ENCODE measurements around the gene GOLGA1.
A peak's percentile ranks its signal among the peaks of the same experiment; 100 is the strongest.
"Not testable (repeated sequence)": the region's sequence is repeated elsewhere in the genome, so short reads cannot be mapped to it uniquely, and the experiment has no call there.

GOLGA1 gene

GRCh38 chr9:124855944-124856765 is 84.7 kb downstream of the GOLGA1 start:
- no peak for DNase-seq

- no peak for DNase-seq
These were observed 85.3 kb downstream of the GOLGA1 start for GRCh38 chr9:124855566-124855943.

- DNase-seq: no peak
These were observed 86.1 kb downstream of the GOLGA1 start for GRCh38 chr9:124854822-124855221.

GRCh38 chr9:124854161-124854560 is 86.7 kb downstream of the GOLGA1 start:
- DNase-seq: no peak

GRCh38 chr9:124853605-124854143 is 87.2 kb downstream of the GOLGA1 start:
- DNase-seq: no peak

GRCh38 chr9:124852829-124853531 is 87.9 kb downstream of the GOLGA1 start, which contains the start of gene WDR38:
TSS of gene WDR38 (plus strand) at chr9:124853460. CDS start at chr9:124853532, 72 bp downstream.
- DNase-seq: peak; percentile 64

GRCh38 chr9:124852121-124852828 is 88.6 kb downstream of the GOLGA1 start:
- no peak for DNase-seq

GRCh38 chr9:124849801-124850200 is 91.1 kb downstream of the GOLGA1 start:
- no peak for DNase-seq

- no peak for DNase-seq
These were observed 93.9 kb downstream of the GOLGA1 start for GRCh38 chr9:124846969-124847368.

GRCh38 chr9:124846467-124846866 is 94.4 kb downstream of the GOLGA1 start:
- not testable (repeated sequence) for DNase-seq

GRCh38 chr9:124844291-124844690 is 96.6 kb downstream of the GOLGA1 start:
- DNase-seq: no peak

- no peak for DNase-seq
These were observed 97.3 kb downstream of the GOLGA1 start for GRCh38 chr9:124843456-124844034.

GRCh38 chr9:124841075-124841821 is 99.6 kb downstream of the GOLGA1 start:
- DNase-seq: no peak

- no peak for DNase-seq
These were observed 100.5 kb downstream of the GOLGA1 start for GRCh38 chr9:124840300-124840833.

GRCh38 chr9:124839612-124840299 is 101.1 kb downstream of the GOLGA1 start:
- no peak for DNase-seq

- not testable (repeated sequence) for DNase-seq
These were observed 102.2 kb downstream of the GOLGA1 start for GRCh38 chr9:124838567-124839275.

GRCh38 chr9:124838132-124838531 is 102.8 kb downstream of the GOLGA1 start:
- DNase-seq: not testable (repeated sequence)

- DNase-seq: peak; percentile 10
These were observed 105.8 kb downstream of the GOLGA1 start for GRCh38 chr9:124835026-124835557.

GRCh38 chr9:124834591-124834990 is 106.3 kb downstream of the GOLGA1 start:
- no peak for DNase-seq
